GM21737 (cell line): ENCODE results near the gene GLDN.
A peak's percentile ranks its signal among the peaks of the same experiment; 100 is the strongest.

Source experiments
- ATAC-seq: cut with Tn5 transposase; IDR thresholded peaks from one replicate; pipeline ENCODE4 v1.9.1; 2021; ENCODE audit warnings: mild to moderate bottlenecking, moderate library complexity; ENCODE audit not compliant: unreplicated experiment

The GLDN gene

GRCh38 chr15:51321316-51321715 is 20.1 kb upstream of the GLDN start:
- no peak for ATAC-seq

- ATAC-seq = no peak
Measured at GRCh38 chr15:51322621-51323296, 18.7 kb upstream of the GLDN start.

- no peak for ATAC-seq
Measured at GRCh38 chr15:51323749-51324148, 17.7 kb upstream of the GLDN start.

- ATAC-seq = no peak
Measured at GRCh38 chr15:51325167-51325566, 16.3 kb upstream of the GLDN start.

GRCh38 chr15:51327081-51327480 is 14.4 kb upstream of the GLDN start:
- no peak for ATAC-seq

GRCh38 chr15:51328926-51329325 is 12.5 kb upstream of the GLDN start:
- ATAC-seq = no peak

- ATAC-seq = no peak
Measured at GRCh38 chr15:51331141-51331540, 10.3 kb upstream of the GLDN start.

- ATAC-seq = no peak
Measured at GRCh38 chr15:51332206-51333147, 9.0 kb upstream of the GLDN start.

- ATAC-seq = no peak
Measured at GRCh38 chr15:51333571-51333970, 7.9 kb upstream of the GLDN start.

- no peak for ATAC-seq
Measured at GRCh38 chr15:51334011-51334451, 7.4 kb upstream of the GLDN start.

GRCh38 chr15:51335087-51335486 is 6.4 kb upstream of the GLDN start:
- peak; percentile 4 for ATAC-seq

- ATAC-seq = peak; percentile 78
Measured at GRCh38 chr15:51335538-51336410, 5.7 kb upstream of the GLDN start.

- ATAC-seq = no peak
Measured at GRCh38 chr15:51338496-51338895, 3.0 kb upstream of the GLDN start, which contains the start of gene CYP19A1. Gene CYP19A1, minus strand, starts transcription at chr15:51338596. Its CDS starts 95,684 bp downstream, at chr15:51242912.

GRCh38 chr15:51342227-51342999 is 958 bp downstream of the GLDN start:
- no peak for ATAC-seq

GRCh38 chr15:51343466-51343865 is 2.0 kb downstream of the GLDN start:
- ATAC-seq = no peak

- ATAC-seq = no peak
Measured at GRCh38 chr15:51346136-51346535, 4.7 kb downstream of the GLDN start.

- ATAC-seq = peak; percentile 87
Measured at GRCh38 chr15:51348688-51349087, 7.2 kb downstream of the GLDN start.

GRCh38 chr15:51349156-51349844 is 7.8 kb downstream of the GLDN start:
- no peak for ATAC-seq

GRCh38 chr15:51350723-51351122 is 9.3 kb downstream of the GLDN start:
- ATAC-seq = no peak

GRCh38 chr15:51353976-51354375 is 12.5 kb downstream of the GLDN start:
- ATAC-seq = no peak
